Activated T-helper 1 cell treated with anti-CD3 and anti-CD28 coated beads, Interleukin-2, amount 50 U/mL, for 16 hours (primary cell): ENCODE measurements around the gene THADA.

ENCODE experiments used
- DNase-seq, 2 donors: peaks; one replicate each; pipeline ENCODE4 v3.0.0-alpha.2; 2020; ENCODE audit warnings: low read depth in 1 of 2, low spot score in 1 of 2

Gene THADA

GRCh38 chr2:43469713-43470112 lies 126.1 kb downstream of the THADA start:
- no peak for DNase-seq

DNA sequence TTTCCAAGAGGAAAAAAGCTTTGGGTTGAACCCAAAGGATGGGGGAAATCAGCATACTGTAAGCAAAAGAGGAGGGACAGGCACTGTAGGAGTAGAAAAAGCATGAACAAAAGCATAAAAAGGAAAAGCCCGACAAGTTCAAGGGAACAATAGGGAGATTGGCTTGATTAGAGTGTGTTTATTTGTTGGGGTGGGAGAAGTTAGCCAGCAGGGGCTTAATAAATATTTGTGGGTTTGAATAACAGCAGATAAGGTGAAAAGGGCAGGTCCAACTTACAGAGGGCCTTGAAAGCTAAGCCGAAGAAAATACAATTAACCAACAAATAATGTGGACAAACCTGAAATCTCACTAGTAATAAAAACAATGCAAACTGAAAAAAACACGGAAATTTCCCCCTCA lies 126.7 kb downstream of the THADA start:
- DNase-seq: no peak

GRCh38 chr2:43467891-43468290 lies 127.9 kb downstream of the THADA start:
- DNase-seq: no peak

DNA sequence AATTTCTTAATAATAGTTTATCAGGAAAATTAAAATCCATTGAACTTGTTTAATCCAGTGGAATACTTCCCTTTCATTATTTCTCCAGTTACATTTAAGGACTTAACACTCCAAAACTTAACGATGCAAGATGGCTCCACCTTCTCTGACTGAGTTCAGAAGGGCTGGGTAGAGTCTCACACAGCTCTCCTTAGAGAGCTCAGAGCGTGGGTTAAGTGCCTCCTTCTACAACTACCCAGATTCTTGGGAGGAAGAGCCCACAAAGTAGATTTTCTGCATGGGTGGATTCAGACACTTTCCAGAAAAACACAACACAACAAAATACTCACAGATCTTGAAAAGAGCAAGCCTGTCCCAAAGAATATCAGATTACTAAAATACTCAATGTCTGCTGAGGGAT lies 130.6 kb downstream of the THADA start:
- no peak for DNase-seq

DNA sequence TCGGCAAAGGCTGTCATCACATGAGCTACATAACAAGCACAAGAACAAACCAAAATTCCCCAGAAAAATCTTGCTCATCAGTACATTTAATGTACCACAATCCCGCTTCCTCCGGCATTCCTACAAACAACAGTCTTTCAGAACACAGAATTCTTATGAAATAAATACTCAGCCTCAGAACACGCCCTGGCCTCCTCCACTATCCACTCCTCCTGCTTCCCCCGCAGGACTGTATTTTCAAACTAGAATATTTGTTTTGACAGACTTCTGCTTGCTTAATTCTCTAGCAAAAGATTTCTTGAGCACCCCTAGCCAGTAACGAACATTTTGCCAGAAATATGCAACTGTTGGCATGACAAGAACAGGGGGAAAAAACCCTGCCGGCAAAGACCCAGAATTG lies 131.2 kb downstream of the THADA start:
- DNase-seq: no peak

- no peak for DNase-seq
Observed at GRCh38 chr2:43462866-43463641, 132.8 kb downstream of the THADA start.

DNA sequence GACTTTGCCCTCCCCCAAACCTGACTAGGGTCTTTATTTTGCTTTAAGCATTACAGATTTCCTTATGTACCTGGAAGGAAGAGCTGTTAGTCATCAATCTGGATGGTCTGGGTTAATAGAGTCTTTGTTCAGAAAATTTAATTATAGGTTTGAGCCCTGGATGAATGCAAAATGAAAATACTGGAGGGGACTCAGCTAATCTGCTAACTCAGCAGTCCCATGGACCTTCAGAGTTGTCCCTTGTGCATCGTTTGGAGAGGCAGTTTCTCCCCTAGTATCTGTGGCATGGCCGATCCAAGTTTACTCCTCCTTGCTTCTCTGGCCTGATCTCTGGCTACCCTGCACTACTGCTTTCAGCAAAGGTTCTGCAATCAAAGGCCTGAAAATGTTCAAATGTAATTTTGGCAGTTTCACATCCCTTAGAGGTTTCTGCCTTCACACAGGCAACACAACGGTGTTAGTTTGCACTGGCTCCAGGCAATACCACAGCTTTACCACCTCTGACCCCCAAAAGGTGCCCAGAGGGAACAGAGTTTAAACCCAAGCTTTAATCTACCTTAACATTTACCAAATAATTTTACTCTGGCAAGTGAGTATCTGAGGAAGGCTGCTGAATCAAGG lies 134.3 kb downstream of the THADA start:
- DNase-seq: no peak

- no peak for DNase-seq
Observed at GRCh38 chr2:43460611-43461365, 135.1 kb downstream of the THADA start.

- DNase-seq: no peak
Observed at GRCh38 chr2:43460174-43460546, 135.7 kb downstream of the THADA start.

DNA sequence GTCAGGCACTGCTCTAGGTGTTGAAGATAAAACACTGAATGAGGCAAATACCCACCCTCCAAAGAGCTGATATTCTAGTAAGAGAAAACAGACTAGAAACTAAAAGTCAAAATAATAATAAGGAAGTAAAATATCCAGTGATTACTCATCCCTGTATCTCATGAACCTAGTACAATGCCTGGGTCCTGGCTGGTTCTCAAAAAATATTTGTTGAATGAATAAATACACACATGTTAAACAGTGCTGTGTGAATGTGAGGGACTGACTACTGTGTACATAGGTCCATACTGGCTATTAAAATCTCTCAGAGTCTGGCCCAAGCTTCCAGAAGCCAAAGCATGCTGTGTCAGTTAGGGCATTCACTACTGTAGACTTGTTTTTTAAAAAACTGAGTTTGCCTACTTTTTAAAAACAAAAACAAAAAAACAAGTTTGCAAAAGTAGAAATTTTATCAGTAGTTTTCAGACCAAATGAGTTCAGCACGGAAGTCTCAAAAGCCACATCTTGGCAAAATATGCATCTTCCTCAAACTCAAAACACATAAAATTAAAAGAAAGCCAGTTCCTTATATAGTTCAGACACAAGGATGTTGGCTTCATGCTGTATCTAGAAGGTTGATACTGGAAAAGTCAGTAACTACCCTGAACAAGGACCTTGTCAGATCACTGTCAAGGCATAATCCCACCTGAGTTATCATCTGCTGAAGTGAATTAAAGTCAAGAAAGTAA lies 136.2 kb downstream of the THADA start:
- no peak for DNase-seq

- no peak for DNase-seq
Observed at GRCh38 chr2:43458014-43458628, 137.7 kb downstream of the THADA start.

- no peak for DNase-seq
Observed at GRCh38 chr2:43455731-43456642, 139.9 kb downstream of the THADA start.

DNA sequence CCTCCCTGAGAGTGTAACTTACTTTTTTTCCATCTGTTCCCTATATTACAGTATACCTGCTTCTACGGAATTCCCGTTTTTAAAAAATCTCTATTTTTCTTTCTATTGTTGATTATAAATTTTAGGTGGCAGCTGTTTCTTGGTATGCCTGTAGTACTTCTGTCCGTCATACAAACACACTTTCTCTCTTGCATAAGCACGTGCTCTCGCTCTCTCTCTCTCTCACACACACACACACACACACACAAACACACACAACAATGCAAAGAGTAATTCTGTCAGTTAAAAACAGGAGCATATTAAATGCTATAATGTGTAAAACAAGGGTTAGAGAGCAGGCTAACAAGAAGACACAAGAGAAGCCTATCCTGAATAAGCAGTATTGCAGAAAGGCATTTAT lies 140.5 kb downstream of the THADA start:
- DNase-seq: no peak

DNA sequence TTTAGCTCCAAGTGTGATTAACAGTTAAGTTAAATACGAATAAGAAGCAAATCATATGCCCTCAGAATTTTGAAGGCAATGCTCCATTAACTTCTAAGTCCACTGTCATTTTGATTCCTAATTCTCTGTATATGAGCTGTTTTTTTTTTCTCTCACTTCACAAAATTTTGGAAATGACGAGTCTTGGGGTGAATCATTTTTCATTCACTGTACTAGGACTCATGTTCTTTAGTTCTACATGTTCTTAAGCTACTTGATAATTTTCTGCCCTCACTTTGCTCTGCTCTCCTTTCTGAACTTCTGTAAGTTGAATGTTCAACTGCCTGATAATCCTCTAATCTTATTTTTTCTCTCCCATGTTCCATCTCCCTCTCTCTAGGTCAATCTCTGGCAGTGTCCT lies 141.0 kb downstream of the THADA start:
- DNase-seq: no peak

DNA sequence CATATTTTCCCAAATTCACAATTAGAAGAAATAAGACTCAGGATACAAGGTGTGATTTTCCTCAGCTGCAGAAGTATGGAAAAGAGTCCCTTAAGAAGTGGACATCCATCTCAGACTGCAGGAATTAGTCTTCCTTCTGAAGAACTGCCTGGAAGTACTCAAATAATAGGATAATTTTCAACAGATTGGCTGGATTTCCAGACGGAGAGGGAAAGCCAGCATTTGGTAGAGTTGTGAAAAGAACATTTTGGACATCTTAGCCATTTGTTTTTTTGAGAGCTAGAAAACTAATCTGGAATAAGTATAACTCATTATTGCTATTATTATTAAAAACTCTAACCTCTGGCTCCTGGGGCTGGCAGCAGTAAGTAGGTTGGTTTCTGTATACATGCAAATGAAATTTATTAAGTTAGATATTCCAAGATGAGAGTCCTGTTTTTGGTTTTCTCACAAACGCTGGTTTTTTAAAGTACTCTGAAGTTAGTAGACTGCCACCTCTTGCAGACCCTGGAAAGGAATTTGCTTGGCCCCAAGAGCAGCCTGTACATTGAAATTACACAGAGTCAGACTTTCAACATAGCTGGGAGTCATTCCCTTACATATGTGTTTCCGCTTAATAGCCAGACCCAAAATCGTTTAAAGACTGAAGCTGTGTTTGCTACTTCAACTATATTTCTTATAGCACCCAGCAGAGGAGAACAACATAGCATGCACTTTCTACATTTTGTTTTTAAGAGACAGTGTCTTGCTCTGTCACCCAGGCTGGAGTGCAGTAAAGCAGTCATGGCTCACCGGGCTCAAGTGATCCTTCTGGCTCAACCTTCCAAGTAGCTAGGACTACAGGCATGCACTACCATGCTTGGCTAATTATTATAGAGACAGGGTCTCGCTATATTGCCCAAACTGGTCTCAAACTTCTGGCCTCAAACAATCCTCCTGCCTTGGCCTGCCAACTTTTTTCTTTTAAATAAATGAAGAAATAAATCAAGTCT lies 142.4 kb downstream of the THADA start:
- DNase-seq: no peak

- no peak for DNase-seq
Observed at GRCh38 chr2:43452318-43452731, 143.5 kb downstream of the THADA start.

DNA sequence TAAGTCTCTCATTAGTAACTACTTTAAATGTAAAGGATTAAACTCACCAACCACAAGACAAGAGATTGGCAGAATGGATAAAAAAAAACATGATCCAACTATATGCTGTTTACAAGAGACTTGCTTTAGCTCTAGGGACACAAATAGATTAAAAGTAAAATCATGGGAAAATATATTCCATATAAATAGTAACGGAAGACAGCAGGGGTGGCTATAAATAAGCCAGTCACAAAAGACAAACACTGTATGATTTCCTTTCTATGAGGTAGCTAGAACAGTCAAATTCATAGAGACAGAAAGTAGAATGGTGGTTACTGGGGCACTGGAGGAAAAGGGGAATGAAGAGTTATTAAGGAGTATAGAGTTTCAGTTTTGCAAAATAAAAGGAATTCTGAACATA lies 145.2 kb downstream of the THADA start:
- DNase-seq: no peak

DNA sequence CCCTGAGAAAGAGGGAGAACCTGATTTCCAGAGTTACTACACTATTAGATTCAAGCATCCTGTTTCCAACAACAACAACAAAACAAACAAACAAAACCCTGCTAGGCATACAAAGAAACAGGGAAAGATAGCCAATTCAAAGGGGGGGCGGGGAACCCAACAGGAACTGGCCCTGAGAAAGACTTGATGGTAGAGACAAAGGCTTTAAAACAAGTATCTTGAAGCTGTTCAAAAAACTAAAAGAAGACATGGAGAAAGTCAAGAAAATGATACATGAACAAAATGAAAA lies 147.1 kb downstream of the THADA start:
- DNase-seq: no peak
